PFSK-1 (cell line): ENCODE measurements around the gene UNC5B.

ENCODE experiments used
- FOXP2 ChIP-seq: optimal IDR thresholded peaks from 2 replicates; pipeline ENCODE3; 2011; ENCODE audit warnings: borderline replicate concordance, control low read depth, inconsistent platforms; ENCODE audit not compliant: insufficient read depth; ENCODE audit errors: extremely low read length, extremely low read depth
- POLR2AphosphoS5 ChIP-seq: IDR thresholded peaks from 2 replicates; pipeline ENCODE4 v1.6.1; 2012; ENCODE audit warnings: low read depth, mild to moderate bottlenecking, control low read depth, low read length, moderate library complexity
- REST ChIP-seq, 2 experiments: IDR thresholded peaks; 2 replicates each; pipeline versions ENCODE4 v1.6.1 to v1.8.0; 2011 to 2012; ENCODE audit warnings: low read depth in 2 of 2, low read length in 2 of 2, control low read depth in 1 of 2, inconsistent platforms in 1 of 2, mild to moderate bottlenecking in 1 of 2, moderate library complexity in 1 of 2; ENCODE audit not compliant: insufficient read depth in 1 of 2
- SIN3A ChIP-seq: IDR thresholded peaks from 2 replicates; pipeline ENCODE4 v1.6.1; 2012; ENCODE audit warnings: mild to moderate bottlenecking, low read length, moderate library complexity, borderline replicate concordance; ENCODE audit not compliant: insufficient read depth
- TAF1 ChIP-seq: IDR thresholded peaks from 2 replicates; pipeline ENCODE4 v1.6.1; 2012; ENCODE audit warnings: low read length, control low read depth, borderline replicate concordance; ENCODE audit not compliant: insufficient read depth

UNC5B gene

GRCh38 chr10:71349406-71349805 is 137.0 kb downstream of the UNC5B start:
- TF ChIP-seq POLR2AphosphoS5: no peak
- TF ChIP-seq FOXP2: no peak
- no peak for TF ChIP-seq SIN3A
- TF ChIP-seq REST (IDR thresholded peaks at IDR 0.05; ENCODE audit: insufficient read depth in 1 of 2, low read depth in 2 of 2, low read length in 2 of 2): no peak
- TF ChIP-seq TAF1: no peak

- TF ChIP-seq FOXP2 (no peak), POLR2AphosphoS5 (no peak), TAF1 (no peak), REST (IDR thresholded peaks at IDR 0.05; ENCODE audit: insufficient read depth in 1 of 2, low read depth in 2 of 2, low read length in 2 of 2) (no peak), SIN3A (no peak)
Observed at GRCh38 chr10:71351087-71351486, 138.7 kb downstream of the UNC5B start.

GRCh38 chr10:71351628-71352319 is 139.4 kb downstream of the UNC5B start:
- TF ChIP-seq REST (IDR thresholded peaks at IDR 0.05; ENCODE audit: insufficient read depth in 1 of 2, low read depth in 2 of 2, low read length in 2 of 2): no peak
- TF ChIP-seq FOXP2: no peak
- TF ChIP-seq TAF1: no peak
- no peak for TF ChIP-seq SIN3A
- TF ChIP-seq POLR2AphosphoS5: no peak
